Karpas-422 (cell line): ENCODE results near the gene EHMT2. TPM values are rescaled to one million over a fixed set of nuclear protein-coding genes. Genes with fewer than 3 reads are reported as not detected.
"Not testable (repeated sequence)": the region's sequence is repeated elsewhere in the genome, so short reads cannot be mapped to it uniquely, and the experiment has no call there.

Experiments used
- DNase-seq: peaks from one replicate; pipeline ENCODE4 v3.0.0-alpha.2; 2015
- H2AFZ ChIP-seq: fragments of 200-600 bp; sonication (generic); 2 replicates; pipeline ENCODE4 v1.6.1; 2014; ENCODE audit warnings: antibody characterized with exemption, low read length, mixed read lengths
- H3K27ac ChIP-seq: fragments of 200-600 bp; sonication (generic); 2 replicates; pipeline ENCODE4 v1.5.1; 2014; ENCODE audit warnings: mild to moderate bottlenecking, low read length, moderate library complexity
- H3K27me3 ChIP-seq: fragments of 200-600 bp; sonication (generic); 2 replicates; pipeline ENCODE4 v1.6.1; 2014; ENCODE audit warnings: low read length, mixed read lengths
- H3K36me3 ChIP-seq: fragments of 200-600 bp; sonication (generic); 2 replicates; pipeline ENCODE4 v1.6.1; 2014; ENCODE audit warnings: low read length, mixed read lengths; ENCODE audit not compliant: insufficient read depth
- H3K4me1 ChIP-seq: fragments of 200-600 bp; sonication (generic); 2 replicates; pipeline ENCODE4 v1.6.1; 2014; ENCODE audit warnings: mild to moderate bottlenecking, low read length, mixed read lengths
- H3K4me2 ChIP-seq: fragments of 200-600 bp; sonication (generic); 2 replicates; pipeline ENCODE4 v1.6.1; 2014; ENCODE audit warnings: low read length, low read depth, mild to moderate bottlenecking; ENCODE audit not compliant: poor library complexity, severe bottlenecking
- H3K4me3 ChIP-seq: fragments of 200-600 bp; sonication (generic); 2 replicates; pipeline ENCODE4 v1.5.1; 2014; ENCODE audit warnings: mild to moderate bottlenecking, antibody characterized with exemption, low read length, mixed read lengths
- H3K79me2 ChIP-seq: fragments of 200-600 bp; sonication (generic); 2 replicates; pipeline ENCODE4 v1.6.1; 2014; ENCODE audit warnings: mild to moderate bottlenecking, low read length, mixed read lengths
- H3K9ac ChIP-seq: fragments of 200-600 bp; sonication (generic); 2 replicates; pipeline ENCODE4 v1.6.0; 2014; ENCODE audit warnings: low read length
- H3K9me2 ChIP-seq: fragments of 200-600 bp; sonication (generic), shearing (Covaris generic); replicated peaks from 2 replicates; pipeline ENCODE4 v1.6.0; 2014; ENCODE audit warnings: mild to moderate bottlenecking, low read length, moderate library complexity; ENCODE audit not compliant: insufficient read depth
- H3K9me3 ChIP-seq: fragments of 300-700, 200-600 bp; sonication (generic); 2 replicates; pipeline ENCODE4 v1.6.1; 2014; ENCODE audit warnings: low read length, mixed read lengths
- H4K20me1 ChIP-seq: fragments of 200-600 bp; sonication (generic); 2 replicates; pipeline ENCODE4 v1.6.1; 2014; ENCODE audit warnings: mild to moderate bottlenecking, antibody characterized with exemption, low read length, low read depth; ENCODE audit not compliant: insufficient read depth
- total RNA-seq: library from RNA; depleted of rRNA; stranded (reverse); fragments of >200 nt; shearing (Covaris generic); gene quantifications from 2 replicates; pipeline ENCODE4 v1.2.3, GENCODE V29; 2014; ENCODE audit warnings: low replicate concordance

Gene EHMT2
- total RNA-seq, 1 experiment from 2014 or later = 40.0 TPM

GRCh38 chr6:31908791-31909190 is 11.3 kb upstream of the EHMT2 start:
- Histone ChIP-seq H4K20me1 (no peaks in the 10 kb centered on the region), H3K9me3 (no peaks in the 10 kb centered on the region), H3K4me2 (no peak overlapping the region), H3K36me3 (no peaks in the 10 kb centered on the region), H3K4me3 (no peak overlapping the region), H2AFZ (no peak overlapping the region), H3K27ac (no peak overlapping the region), H3K27me3 (no peaks in the 10 kb centered on the region), H3K4me1 (no peaks in the 10 kb centered on the region), H3K79me2 (no peaks in the 10 kb centered on the region), H3K9ac (no peak overlapping the region), H3K9me2 (no peaks in the 10 kb centered on the region)
- DNase-seq = no peak

- not testable (repeated sequence) for H3K9ac ChIP-seq, H3K36me3 ChIP-seq, H3K4me1 ChIP-seq, H3K4me3 ChIP-seq, H3K9me3 ChIP-seq, H3K79me2 ChIP-seq, H4K20me1 ChIP-seq, H2AFZ ChIP-seq, DNase-seq, H3K4me2 ChIP-seq, H3K27ac ChIP-seq, H3K27me3 ChIP-seq, H3K9me2 ChIP-seq
Observed at GRCh38 chr6:31908255-31908654, 10.8 kb upstream of the EHMT2 start.

- peaks cover 4% of the 10 kb centered on the region for H3K4me1 ChIP-seq
Observed at GRCh38 chr6:31907158-31907813, 9.8 kb upstream of the EHMT2 start.

GRCh38 chr6:31906727-31907126 is 9.2 kb upstream of the EHMT2 start:
- H3K27ac ChIP-seq, H3K27me3 ChIP-seq, H3K4me3 ChIP-seq, DNase-seq, H3K9me3 ChIP-seq, H3K4me1 ChIP-seq, H3K4me2 ChIP-seq, H3K9ac ChIP-seq, H3K79me2 ChIP-seq, H4K20me1 ChIP-seq, H2AFZ ChIP-seq, H3K36me3 ChIP-seq, H3K9me2 ChIP-seq: not testable (repeated sequence)

More at GRCh38 chr6:31907158-31907813, 9.8 kb upstream of the EHMT2 start:
- no peaks in the 10 kb centered on the region for H4K20me1 ChIP-seq
- H3K36me3 ChIP-seq = no peaks in the 10 kb centered on the region
- H3K9ac ChIP-seq = no peak overlapping the region
- H2AFZ ChIP-seq = no peak overlapping the region
- H3K9me2 ChIP-seq = no peaks in the 10 kb centered on the region
- H3K27me3 ChIP-seq = no peaks in the 10 kb centered on the region
- no peak overlapping the region for H3K4me3 ChIP-seq
- no peak overlapping the region for H3K27ac ChIP-seq
- no peak overlapping the region for H3K4me2 ChIP-seq
- DNase-seq = peak; percentile 56
- no peaks in the 10 kb centered on the region for H3K9me3 ChIP-seq
- no peaks in the 10 kb centered on the region for H3K79me2 ChIP-seq

- Histone ChIP-seq H3K36me3 (no peaks in the 10 kb centered on the region), H3K79me2 (no peaks in the 10 kb centered on the region), H4K20me1 (no peaks in the 10 kb centered on the region), H3K4me3 (no peak overlapping the region), H3K4me1 (peaks cover 8% of the 10 kb centered on the region), H3K27ac (no peak overlapping the region), H3K9me2 (no peaks in the 10 kb centered on the region), H3K9me3 (no peaks in the 10 kb centered on the region), H3K27me3 (no peaks in the 10 kb centered on the region), H2AFZ (no peak overlapping the region), H3K9ac (no peak overlapping the region), H3K4me2 (no peak overlapping the region)
- no peak for DNase-seq
Observed at GRCh38 chr6:31906122-31906521, 8.6 kb upstream of the EHMT2 start.

- H3K4me1 ChIP-seq = peaks cover 15% of the 10 kb centered on the region
- H4K20me1 ChIP-seq = no peaks in the 10 kb centered on the region
- H3K27me3 ChIP-seq = no peaks in the 10 kb centered on the region
- no peaks in the 10 kb centered on the region for H3K9me3 ChIP-seq
- no peak overlapping the region for H3K4me2 ChIP-seq
- H3K27ac ChIP-seq = no peak overlapping the region
- no peak for DNase-seq
- H3K4me3 ChIP-seq = no peak overlapping the region
- H3K36me3 ChIP-seq = no peaks in the 10 kb centered on the region
- H3K9me2 ChIP-seq = no peaks in the 10 kb centered on the region
- H3K79me2 ChIP-seq = no peaks in the 10 kb centered on the region; the same call in 1 of the 2 replicates
- H2AFZ ChIP-seq = no peak overlapping the region
- H3K9ac ChIP-seq = no peak overlapping the region
Observed at GRCh38 chr6:31905041-31905440, 7.5 kb upstream of the EHMT2 start.

GRCh38 chr6:31903957-31904356 is 6.5 kb upstream of the EHMT2 start:
- Histone ChIP-seq H3K4me1 (peaks cover 26% of the 10 kb centered on the region), H3K36me3 (no peaks in the 10 kb centered on the region), H4K20me1 (no peaks in the 10 kb centered on the region), H3K4me3 (no peak overlapping the region), H3K9ac (no peak overlapping the region), H3K9me3 (no peaks in the 10 kb centered on the region), H3K79me2 (no peaks in the 10 kb centered on the region; the same call in 1 of the 2 replicates), H3K27ac (no peak overlapping the region), H2AFZ (no peak overlapping the region), H3K4me2 (no peak overlapping the region), H3K27me3 (no peaks in the 10 kb centered on the region), H3K9me2 (no peaks in the 10 kb centered on the region)
- DNase-seq = no peak

GRCh38 chr6:31901953-31902643 is 4.6 kb upstream of the EHMT2 start, which contains the start of gene ZBTB12:
ZBTB12 (minus strand) TSS chr6:31902086; CDS start chr6:31901305, 781 bp downstream.
- Histone ChIP-seq H2AFZ (peak within 1 kb of the TSS; percentile 65), H3K36me3 (no peaks in the 10 kb centered on the region), H3K9me3 (no peaks in the 10 kb centered on the region), H3K27me3 (no peaks in the 10 kb centered on the region), H3K4me1 (peaks cover 35% of the 10 kb centered on the region), H3K4me3 (peak within 1 kb of the TSS; percentile 76), H3K27ac (peak within 1 kb of the TSS; percentile 51; the same call in 1 of the 2 replicates), H3K79me2 (peaks cover 3% of the 10 kb centered on the region; the same call in 1 of the 2 replicates), H3K4me2 (peak within 1 kb of the TSS; percentile 86), H3K9me2 (no peaks in the 10 kb centered on the region), H4K20me1 (no peaks in the 10 kb centered on the region), H3K9ac (peak within 1 kb of the TSS; percentile 93)
- DNase-seq = peak; percentile 98
